Tibial nerve (tissue), 4 donors: Measurements from ENCODE around the gene KRT77. TPM values are rescaled to one million over a fixed set of nuclear protein-coding genes. Genes with fewer than 3 reads are reported as not detected.

ENCODE experiments used
- total RNA-seq, 4 donors: library from RNA; depleted of rRNA; stranded (reverse); fragments of >200 nt; gene quantifications; one replicate each; pipeline ENCODE4 v1.1.0, GENCODE V29; 2016

The KRT77 gene
- total RNA-seq, 4 donors from 2014 or later, result not detected

Other genes starting within 250 kb of the KRT77 start
- gene KRT6C, start 229.7 kb downstream of the KRT77 start, total RNA-seq, result not detected
- under 1 TPM in 1 of 4 donors, not detected in 3; 0.30 TPM for gene KRT6A, start 210.3 kb downstream of the KRT77 start, total RNA-seq
- gene KRT5, start 183.1 kb downstream of the KRT77 start, total RNA-seq, result 1 to 10 TPM in 1 of 4 donors, under 1 TPM in 1, not detected in 2; 0.22 to 2.7 TPM
- not detected for gene KRT71, start 150.4 kb downstream of the KRT77 start, total RNA-seq
- not detected for gene KRT74, start 129.7 kb downstream of the KRT77 start, total RNA-seq
- gene KRT72, start 102.1 kb downstream of the KRT77 start, total RNA-seq, result not detected
- gene KRT73, start 85.0 kb downstream of the KRT77 start, total RNA-seq, result not detected
- not detected for gene KRT2, start 51.3 kb downstream of the KRT77 start, total RNA-seq
- not detected for gene KRT1, start 23.1 kb downstream of the KRT77 start, total RNA-seq
- not detected for gene KRT76, start 73.8 kb upstream of the KRT77 start, total RNA-seq
- not detected for gene KRT3, start 92.6 kb upstream of the KRT77 start, total RNA-seq
- not detected for gene KRT4, start 110.6 kb upstream of the KRT77 start, total RNA-seq
- gene KRT79, start 130.8 kb upstream of the KRT77 start, total RNA-seq, result 1 to 10 TPM in 1 of 4 donors, not detected in 3; 3.9 TPM
- gene KRT78, start 145.5 kb upstream of the KRT77 start, total RNA-seq, result 10 to 100 TPM in 1 of 4 donors, not detected in 3; 10.8 TPM
- gene KRT8, start 201.6 kb upstream of the KRT77 start, total RNA-seq, result 10 to 100 TPM in 2 of 4 donors, 1 to 10 TPM in 1, under 1 TPM in 1; 0.20 to 19.7 (median 10.2) TPM
- gene KRT18, start 245.6 kb upstream of the KRT77 start, total RNA-seq, result 1 to 10 TPM in 3 of 4 donors, under 1 TPM in 1; 0.78 to 8.1 (median 3.5) TPM